NCI-H2107 (cell line): ENCODE measurements around the gene JAZF1.

ENCODE experiments used
- DNase-seq: peaks from one replicate; lab custom pipeline; 2025; lab: John Stamatoyannopoulos, UW

Gene JAZF1

GRCh38 chr7:27967639-27968038 is 213.0 kb downstream of the JAZF1 start:
- DNase-seq, result no peak

- DNase-seq, result no peak
Observed at GRCh38 chr7:27966219-27966780, 214.3 kb downstream of the JAZF1 start.

- no peak for DNase-seq
Observed at GRCh38 chr7:27965650-27966049, 214.9 kb downstream of the JAZF1 start.

GRCh38 chr7:27964820-27965219 is 215.8 kb downstream of the JAZF1 start:
- DNase-seq, result no peak

- no peak for DNase-seq
Observed at GRCh38 chr7:27963056-27963455, 217.5 kb downstream of the JAZF1 start.

- no peak for DNase-seq
Observed at GRCh38 chr7:27962273-27962672, 218.3 kb downstream of the JAZF1 start.

- DNase-seq, result no peak
Observed at GRCh38 chr7:27961255-27961654, 219.3 kb downstream of the JAZF1 start.

GRCh38 chr7:27960415-27960814 is 220.2 kb downstream of the JAZF1 start:
- no peak for DNase-seq

- no peak for DNase-seq
Observed at GRCh38 chr7:27958933-27959548, 221.6 kb downstream of the JAZF1 start.

GRCh38 chr7:27955596-27955995 is 225.0 kb downstream of the JAZF1 start:
- DNase-seq, result no peak

GRCh38 chr7:27955011-27955410 is 225.6 kb downstream of the JAZF1 start:
- DNase-seq, result no peak

GRCh38 chr7:27953777-27954176 is 226.8 kb downstream of the JAZF1 start:
- no peak for DNase-seq

GRCh38 chr7:27953361-27953760 is 227.2 kb downstream of the JAZF1 start:
- DNase-seq, result no peak

GRCh38 chr7:27952456-27953285 is 227.9 kb downstream of the JAZF1 start:
- no peak for DNase-seq

- DNase-seq, result no peak
Observed at GRCh38 chr7:27950123-27950522, 230.5 kb downstream of the JAZF1 start.

- DNase-seq, result no peak
Observed at GRCh38 chr7:27948861-27949260, 231.7 kb downstream of the JAZF1 start.

GRCh38 chr7:27947586-27948278 is 232.9 kb downstream of the JAZF1 start:
- DNase-seq, result no peak

GRCh38 chr7:27946351-27946750 is 234.2 kb downstream of the JAZF1 start:
- DNase-seq, result no peak

GRCh38 chr7:27945058-27945795 is 235.4 kb downstream of the JAZF1 start:
- DNase-seq, result no peak

GRCh38 chr7:27944643-27945042 is 236.0 kb downstream of the JAZF1 start:
- no peak for DNase-seq

- DNase-seq, result no peak
Observed at GRCh38 chr7:27943241-27943640, 237.4 kb downstream of the JAZF1 start.

GRCh38 chr7:27942711-27943110 is 237.9 kb downstream of the JAZF1 start:
- DNase-seq, result no peak
